KMS-11 (cell line): ENCODE results near the gene NADK2.

Experiments
- H2AFZ ChIP-seq: fragments of 200-600 bp; sonication (generic); 2 replicates; pipeline ENCODE4 v1.6.1; 2016; ENCODE audit warnings: antibody characterized with exemption, mixed run types, low read depth
- H3K27ac ChIP-seq: fragments of 200-600 bp; sonication (generic); 2 replicates; pipeline ENCODE4 v1.6.1; 2016; ENCODE audit warnings: mild to moderate bottlenecking, mixed run types
- H3K27me3 ChIP-seq: fragments of 200-600 bp; sonication (generic); 2 replicates; pipeline ENCODE4 v1.6.1; 2017; ENCODE audit warnings: mild to moderate bottlenecking, low read depth, mixed run types, moderate library complexity; ENCODE audit not compliant: insufficient read depth
- H3K36me3 ChIP-seq: fragments of 200-600 bp; sonication (generic); 2 replicates; pipeline ENCODE4 v1.6.1; 2017; ENCODE audit warnings: mild to moderate bottlenecking, mixed run types; ENCODE audit not compliant: insufficient read depth
- H3K4me1 ChIP-seq: fragments of 200-600 bp; sonication (generic); 2 replicates; pipeline ENCODE4 v1.6.1; 2016; ENCODE audit warnings: mild to moderate bottlenecking, low read depth, mixed run types; ENCODE audit not compliant: poor library complexity, severe bottlenecking
- H3K4me2 ChIP-seq: fragments of 200-600 bp; sonication (generic); 2 replicates; pipeline ENCODE4 v1.7.0; 2016; ENCODE audit warnings: mild to moderate bottlenecking, mixed run types
- H3K4me3 ChIP-seq: fragments of 200-600 bp; sonication (generic); IDR thresholded peaks from 2 replicates; pipeline ENCODE4 v1.6.1; 2017; ENCODE audit warnings: low read depth, low read length, mixed read lengths; ENCODE audit not compliant: insufficient read depth
- H3K79me2 ChIP-seq: fragments of 200-600 bp; sonication (generic); 2 replicates; pipeline ENCODE4 v1.6.1; 2016; ENCODE audit warnings: low read depth, mixed run types; ENCODE audit not compliant: insufficient read depth
- H3K9ac ChIP-seq: fragments of 200-600 bp; sonication (generic); 2 replicates; pipeline ENCODE4 v1.6.1; 2016; ENCODE audit warnings: mild to moderate bottlenecking, mixed run types
- H4K20me1 ChIP-seq: fragments of 200-600 bp; sonication (generic); 2 replicates; pipeline ENCODE4 v1.6.1; 2016; ENCODE audit warnings: mild to moderate bottlenecking, mixed run types; ENCODE audit not compliant: insufficient read depth
- CTCF ChIP-seq: fragments of 200-600 bp; sonication (generic); conservative IDR thresholded peaks from 2 replicates; pipeline ENCODE4 v1.6.1; 2017; ENCODE audit warnings: low read depth, mild to moderate bottlenecking, antibody characterized with exemption, low read length, moderate library complexity, mixed read lengths

Gene NADK2

GRCh38 chr5:36214436-36214835, 27.3 kb downstream of the NADK2 start:
- Histone ChIP-seq H3K79me2 (no peaks in the 10 kb centered on the region), H3K36me3 (no peaks in the 10 kb centered on the region; the same call in 1 of the 2 replicates), H3K27ac (no peak overlapping the region), H3K4me3 (no peak overlapping the region), H3K9ac (no peak overlapping the region), H3K4me1 (no peaks in the 10 kb centered on the region), H3K27me3 (no peaks in the 10 kb centered on the region), H3K4me2 (no peak overlapping the region), H4K20me1 (no peaks in the 10 kb centered on the region), H2AFZ (no peak overlapping the region)
- TF ChIP-seq CTCF, result no peak

- H3K36me3 ChIP-seq, result no peaks in the 10 kb centered on the region; the same call in 1 of the 2 replicates
- no peak overlapping the region for H3K27ac ChIP-seq
Observed at GRCh38 chr5:36209664-36210063, 32.1 kb downstream of the NADK2 start.

GRCh38 chr5:36208786-36209185, 32.9 kb downstream of the NADK2 start:
- Histone ChIP-seq H3K4me3 (no peak overlapping the region), H3K4me1 (no peaks in the 10 kb centered on the region), H3K4me2 (no peak overlapping the region), H2AFZ (no peak overlapping the region), H3K27ac (no peak overlapping the region), H3K27me3 (no peaks in the 10 kb centered on the region), H4K20me1 (no peaks in the 10 kb centered on the region), H3K79me2 (no peaks in the 10 kb centered on the region), H3K36me3 (no peaks in the 10 kb centered on the region; the same call in 1 of the 2 replicates), H3K9ac (no peak overlapping the region)
- TF ChIP-seq CTCF, result no peak

More at GRCh38 chr5:36209664-36210063, 32.1 kb downstream of the NADK2 start:
- Histone ChIP-seq H2AFZ (no peak overlapping the region), H4K20me1 (no peaks in the 10 kb centered on the region), H3K4me2 (no peak overlapping the region), H3K4me1 (no peaks in the 10 kb centered on the region), H3K79me2 (no peaks in the 10 kb centered on the region), H3K27me3 (no peaks in the 10 kb centered on the region), H3K9ac (no peak overlapping the region), H3K4me3 (no peak overlapping the region)
- no peak for TF ChIP-seq CTCF

- no peak overlapping the region for H3K4me3 ChIP-seq
- no peaks in the 10 kb centered on the region for H3K27me3 ChIP-seq
- H4K20me1 ChIP-seq, result no peaks in the 10 kb centered on the region
- H3K4me1 ChIP-seq, result no peaks in the 10 kb centered on the region
- no peak overlapping the region for H2AFZ ChIP-seq
- no peak overlapping the region for H3K9ac ChIP-seq
- no peaks in the 10 kb centered on the region for H3K79me2 ChIP-seq
- TF ChIP-seq CTCF, result no peak
- no peaks in the 10 kb centered on the region for H3K36me3 ChIP-seq
- H3K4me2 ChIP-seq, result no peak overlapping the region
- H3K27ac ChIP-seq, result no peak overlapping the region
Observed at GRCh38 chr5:36206913-36207312, 34.8 kb downstream of the NADK2 start.

GRCh38 chr5:36205329-36205728, 36.4 kb downstream of the NADK2 start:
- H3K27ac ChIP-seq, result no peak overlapping the region
- no peak overlapping the region for H2AFZ ChIP-seq
- H3K4me1 ChIP-seq, result no peaks in the 10 kb centered on the region
- H3K27me3 ChIP-seq, result no peaks in the 10 kb centered on the region
- H4K20me1 ChIP-seq, result no peaks in the 10 kb centered on the region
- H3K36me3 ChIP-seq, result no peaks in the 10 kb centered on the region
- no peak overlapping the region for H3K4me3 ChIP-seq
- no peak overlapping the region for H3K9ac ChIP-seq
- no peak for TF ChIP-seq CTCF
- H3K4me2 ChIP-seq, result no peak overlapping the region
- no peaks in the 10 kb centered on the region for H3K79me2 ChIP-seq
